ENCODE results near the gene CCSER2.
"Not testable (repeated sequence)": the region's sequence is repeated elsewhere in the genome, so short reads cannot be mapped to it uniquely, and the experiment has no call there.

CCSER2 gene

GRCh38 chr10:84328418-84329195 lies at the start of gene CCSER2:
Gene CCSER2, plus strand, starts transcription at chr10:84328589. Its CDS starts 42,464 bp downstream, at chr10:84371053.
- DNase-seq, result peak; percentile 89

GRCh38 chr10:84279876-84280475 lies 48.4 kb upstream of the CCSER2 start:
- DNase-seq, result not testable (repeated sequence)

DNA sequence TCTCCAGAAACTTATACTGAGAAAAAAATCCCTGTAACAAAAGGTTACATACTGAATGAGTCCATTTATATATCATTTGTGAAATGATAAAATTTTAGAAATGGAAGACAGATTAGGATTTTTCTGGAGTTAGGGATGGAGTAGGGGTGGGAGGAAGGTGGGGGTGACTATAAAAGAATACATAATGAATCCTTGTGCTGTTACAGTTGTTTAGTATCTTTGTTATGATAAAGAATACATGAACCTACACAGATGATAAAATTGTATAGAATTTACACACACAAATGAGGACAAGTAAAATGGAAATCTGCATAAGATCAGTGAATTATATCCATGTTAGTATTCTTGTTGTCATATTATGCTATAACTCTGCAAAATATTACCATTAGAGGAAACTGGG lies 41.7 kb upstream of the CCSER2 start:
- DNase-seq, result no peak

DNA sequence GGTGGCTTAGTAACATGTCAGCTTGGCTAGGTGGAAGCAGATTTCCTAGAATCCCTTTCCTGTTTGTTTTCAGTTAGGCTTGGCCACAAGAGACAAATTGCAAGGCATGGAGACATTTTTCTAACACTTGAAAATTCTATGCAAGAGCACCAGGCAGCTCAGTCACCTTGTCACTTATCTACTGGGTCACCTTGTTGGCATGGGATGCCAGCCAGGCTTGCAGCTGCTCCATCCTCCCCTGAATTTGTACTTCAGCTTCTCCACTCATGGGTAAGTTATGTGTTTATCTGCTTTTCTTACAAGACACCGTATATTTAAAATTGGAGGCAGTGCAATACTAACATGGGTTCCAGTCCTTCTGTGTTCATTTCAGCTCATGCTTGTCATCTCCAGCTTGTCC lies 40.2 kb upstream of the CCSER2 start:
- no peak for DNase-seq

DNA sequence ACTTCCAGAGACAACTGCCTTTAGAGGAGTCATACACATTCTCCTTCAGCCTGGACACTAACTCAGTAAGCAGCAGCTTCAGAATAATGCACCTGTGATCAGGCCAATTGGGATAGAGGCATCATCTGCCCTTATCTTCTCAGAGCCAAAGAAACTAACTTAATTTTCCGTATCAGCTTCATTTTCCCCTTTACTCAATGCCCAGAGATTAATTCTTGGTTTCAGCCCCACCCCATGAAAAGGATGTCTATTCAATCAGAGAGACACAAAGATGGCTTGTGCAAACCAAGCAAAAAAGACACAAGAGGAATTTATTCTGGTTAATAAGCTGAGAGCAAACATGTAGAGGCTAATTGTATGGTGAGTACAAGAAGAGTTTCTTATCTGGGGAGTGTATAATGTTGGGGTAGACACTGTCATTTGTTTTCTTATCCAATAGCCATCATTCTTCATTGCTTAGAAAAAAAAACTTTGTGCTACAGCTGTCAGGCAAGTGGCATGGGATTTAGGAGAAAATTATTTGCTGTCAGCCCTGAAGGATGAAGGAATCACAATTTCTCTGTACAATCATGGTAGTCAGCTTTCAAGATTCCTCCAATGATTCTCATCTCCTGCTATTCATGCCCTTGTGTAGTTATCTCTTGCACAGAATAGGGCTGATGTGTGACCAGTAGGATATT lies 38.7 kb upstream of the CCSER2 start:
- DNase-seq, result no peak

DNA sequence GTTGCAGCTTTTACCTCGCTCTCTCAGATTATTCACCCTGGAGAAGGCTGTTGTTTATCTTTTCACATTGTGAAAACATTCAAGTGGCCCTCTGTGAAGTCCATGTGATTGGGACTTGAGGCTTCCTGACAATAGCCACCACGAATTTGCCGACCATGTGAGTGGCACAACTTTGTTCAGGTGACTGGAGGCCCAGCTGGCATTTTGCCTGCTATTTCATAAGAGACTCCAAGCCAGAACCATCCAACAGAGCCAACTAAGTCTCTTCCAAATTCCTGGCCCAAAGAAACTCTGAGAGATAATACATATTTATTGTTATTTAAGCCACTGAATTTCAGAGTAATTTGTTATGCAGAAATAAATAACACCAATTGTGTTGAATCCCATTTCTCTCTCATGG lies 38.2 kb upstream of the CCSER2 start:
- DNase-seq, result no peak

DNA sequence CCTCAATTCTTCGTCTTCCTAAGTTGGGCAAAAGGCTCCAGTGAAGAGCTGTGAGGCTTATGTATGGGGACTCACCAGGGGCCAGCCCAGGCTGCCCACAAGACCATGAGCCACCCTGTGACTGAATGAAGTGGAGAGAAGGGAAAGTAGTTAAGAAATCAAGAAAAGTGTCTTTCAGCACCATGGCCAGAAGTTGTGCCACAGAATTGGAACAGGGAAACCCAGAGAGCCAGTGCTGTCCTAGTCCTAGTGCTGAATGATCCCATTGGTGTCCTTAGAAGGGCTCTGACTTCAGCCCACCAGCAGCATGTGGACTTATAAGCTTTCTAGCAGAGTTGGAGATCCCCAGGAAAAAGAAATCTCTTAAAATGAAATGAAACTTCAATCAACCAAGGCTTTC lies 37.0 kb upstream of the CCSER2 start:
- no peak for DNase-seq

DNA sequence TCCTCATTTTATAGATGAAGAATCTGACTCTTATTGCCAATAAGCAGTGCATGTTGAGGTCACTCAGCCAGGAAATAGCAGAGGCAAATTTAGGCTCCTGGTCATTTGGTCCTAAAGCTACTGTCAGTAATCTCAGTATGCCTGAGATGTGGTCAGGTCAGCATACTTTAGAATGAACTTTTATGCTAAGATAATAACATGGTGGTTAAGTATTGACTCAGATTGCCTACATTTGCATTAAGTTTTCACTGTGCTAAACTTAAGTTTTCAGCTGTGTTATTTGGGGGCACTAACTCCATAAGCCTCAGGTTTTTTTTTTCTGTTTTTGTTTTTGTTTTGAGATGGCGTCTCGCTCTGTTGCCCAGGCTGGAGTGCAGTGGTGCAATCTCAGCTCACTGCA lies 35.9 kb upstream of the CCSER2 start:
- DNase-seq, result no peak

DNA sequence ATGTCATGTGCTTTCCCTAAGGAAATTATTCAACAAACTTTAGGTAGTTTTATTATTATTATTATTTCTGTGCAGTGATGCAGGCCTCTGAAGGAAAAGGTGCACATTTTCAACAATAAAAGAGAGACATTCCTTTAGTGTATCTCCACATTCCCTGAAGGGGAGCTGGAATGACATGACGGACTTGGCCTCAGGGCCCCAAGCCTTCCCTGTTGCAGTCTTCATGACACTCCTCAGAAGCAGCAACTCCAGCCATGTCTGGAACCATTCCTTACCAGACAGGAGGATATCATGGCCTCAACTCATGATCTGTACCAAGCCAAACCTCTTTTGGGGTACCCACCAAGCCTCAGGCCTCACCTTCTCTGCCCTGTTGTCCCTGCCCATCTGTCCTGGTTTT lies 35.2 kb upstream of the CCSER2 start:
- DNase-seq, result no peak

GRCh38 chr10:84293574-84294016 lies 34.8 kb upstream of the CCSER2 start:
- no peak for DNase-seq

- DNase-seq, result no peak
Measured at GRCh38 chr10:84294766-84295447, 33.5 kb upstream of the CCSER2 start.

- no peak for DNase-seq
Measured at GRCh38 chr10:84296091-84296981, 32.1 kb upstream of the CCSER2 start.

GRCh38 chr10:84298057-84298456 lies 30.3 kb upstream of the CCSER2 start:
- no peak for DNase-seq

DNA sequence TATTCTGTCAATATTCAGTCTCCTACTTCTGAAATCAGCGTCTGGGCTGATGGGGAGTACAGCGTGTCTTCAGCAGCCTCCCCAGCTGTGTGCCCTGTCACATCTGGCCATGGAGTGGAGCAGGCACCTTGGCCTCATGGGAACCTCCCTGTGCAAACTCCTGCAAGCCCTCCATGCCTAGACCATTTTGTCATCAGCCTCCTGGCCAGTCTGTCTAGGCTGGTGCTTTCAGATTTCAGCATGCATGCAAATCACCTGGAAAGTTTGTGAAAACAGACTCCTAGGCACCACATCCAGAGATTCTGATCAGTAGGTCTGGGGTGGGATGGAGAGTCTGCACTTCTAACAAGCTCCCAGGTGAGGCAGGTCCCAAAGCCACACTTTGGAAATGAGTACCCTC lies 26.2 kb upstream of the CCSER2 start:
- no peak for DNase-seq

DNA sequence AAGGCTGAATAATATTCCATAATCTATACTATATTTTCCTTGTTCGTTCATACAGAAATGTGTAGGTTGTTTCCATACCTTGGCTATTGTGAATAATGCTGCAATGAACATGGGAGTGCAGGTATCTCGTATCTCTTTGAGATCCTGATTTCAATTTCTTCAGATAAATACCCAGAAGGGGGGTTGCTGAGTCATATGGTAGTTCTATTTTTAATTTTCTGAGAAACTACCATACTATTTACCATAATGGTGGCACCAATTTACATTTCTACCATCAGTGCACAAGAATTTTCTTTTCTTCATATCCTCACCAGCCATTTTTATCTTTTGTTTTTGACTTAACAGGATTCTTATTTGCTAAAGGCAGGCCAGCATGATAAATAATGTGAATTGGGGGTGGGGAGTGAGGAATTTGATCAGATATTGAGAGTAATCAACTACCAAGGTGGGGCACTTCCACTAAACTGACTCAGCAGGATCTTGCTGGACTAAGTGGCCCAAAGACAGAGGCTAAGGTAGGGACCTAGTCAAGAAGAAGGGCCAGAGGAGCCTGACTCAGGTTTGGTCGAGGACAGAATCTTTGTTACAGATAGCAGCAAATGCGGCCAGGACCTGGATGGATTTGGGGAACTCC lies 21.5 kb upstream of the CCSER2 start:
- no peak for DNase-seq

- DNase-seq, result no peak
Measured at GRCh38 chr10:84308021-84308420, 20.4 kb upstream of the CCSER2 start.

DNA sequence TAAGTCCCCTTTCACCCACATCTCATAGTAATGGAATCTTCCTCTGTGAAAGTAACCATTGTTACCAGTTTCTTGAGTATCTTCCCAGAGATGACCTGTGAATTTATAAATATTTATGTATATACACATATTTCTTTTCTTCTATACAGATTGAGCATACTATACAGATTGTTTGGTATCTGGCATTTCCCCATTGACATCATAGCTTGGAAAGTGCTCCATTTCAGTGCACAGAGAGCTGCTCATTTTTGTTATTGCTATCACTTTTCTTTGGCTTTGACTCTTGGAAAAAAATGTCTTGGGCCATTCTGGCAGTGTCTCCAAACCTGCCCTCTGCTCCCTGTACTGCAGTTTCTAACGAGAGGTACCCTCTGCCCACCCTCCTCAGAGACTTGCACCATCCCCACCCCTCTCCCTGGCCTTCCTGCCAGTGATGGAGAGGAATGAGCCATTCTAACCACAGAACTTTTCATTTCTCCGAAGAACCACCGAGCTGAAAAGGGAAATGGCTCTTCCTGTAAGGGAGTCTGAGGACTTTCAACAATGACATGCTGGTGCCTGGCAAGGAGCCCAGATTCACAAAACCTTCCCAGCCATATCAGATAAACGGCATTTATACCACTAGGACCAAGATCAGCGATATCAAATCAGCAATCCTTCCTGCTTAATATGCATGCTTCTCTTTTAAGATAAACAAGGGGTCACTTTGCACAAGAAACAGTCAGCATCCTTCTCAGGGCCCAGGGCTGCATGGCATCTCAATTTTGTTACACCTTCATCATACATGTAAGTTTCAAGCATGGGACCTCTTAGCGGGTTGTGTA lies 19.7 kb upstream of the CCSER2 start:
- peak; percentile 3 for DNase-seq

GRCh38 chr10:84310470-84310869 lies 17.9 kb upstream of the CCSER2 start:
- DNase-seq, result no peak

- no peak for DNase-seq
Measured at GRCh38 chr10:84311576-84311975, 16.8 kb upstream of the CCSER2 start.

DNA sequence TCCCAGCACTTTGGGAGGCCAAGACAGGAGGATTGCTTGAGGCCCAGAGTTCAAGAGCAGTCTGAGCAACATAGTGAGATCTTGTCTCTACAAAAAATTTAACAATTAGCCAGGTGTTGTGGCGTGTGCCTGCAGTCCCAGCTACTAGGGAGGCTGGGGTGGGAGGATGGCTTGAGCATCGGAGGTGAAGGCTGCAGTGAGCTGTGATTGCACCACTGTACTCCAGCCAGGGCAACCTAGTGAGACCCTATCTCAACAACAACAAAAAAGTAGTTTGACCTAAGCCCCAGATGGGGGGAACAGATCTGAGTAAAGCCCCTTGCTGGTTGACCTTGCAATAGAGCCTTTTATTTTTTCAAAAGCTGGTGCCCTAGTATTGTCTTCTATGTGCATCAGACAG lies 15.6 kb upstream of the CCSER2 start:
- no peak for DNase-seq

DNA sequence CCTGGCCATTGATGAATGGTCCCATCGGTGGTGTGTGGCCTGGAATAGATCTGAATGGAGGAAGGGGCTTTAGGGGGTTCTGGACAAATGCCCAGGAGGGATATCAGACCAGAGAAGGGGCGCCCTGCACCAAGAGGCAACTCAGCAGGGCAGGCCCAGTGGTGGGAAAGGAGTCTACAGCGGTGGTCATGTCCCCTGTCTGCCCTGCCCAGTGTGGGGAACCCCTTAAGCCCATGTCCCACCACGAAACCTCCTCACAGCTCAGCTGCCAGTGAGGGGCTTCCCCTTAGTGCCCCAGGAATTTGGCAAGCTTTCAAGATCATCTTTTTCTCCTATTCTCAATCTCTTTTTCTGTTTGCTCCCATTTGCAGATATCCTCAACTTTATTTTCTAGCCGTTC lies 14.1 kb upstream of the CCSER2 start:
- DNase-seq, result no peak

All from NCI-H1436 (cell line).